Kidney epithelial cell (primary cell): Measurements from ENCODE around the gene RBP4. TPM values are rescaled to one million over a fixed set of nuclear protein-coding genes. Genes with fewer than 3 reads are reported as not detected.

ENCODE experiments used
- DNase-seq: peaks from one replicate; pipeline ENCODE4 v3.0.0-alpha.2; 2010; ENCODE audit warnings: low read depth
- H3K27me3 ChIP-seq: 2 replicates; pipeline ENCODE4 v1.6.0; 2011; ENCODE audit warnings: low read length; ENCODE audit not compliant: control insufficient read depth, insufficient read depth
- H3K36me3 ChIP-seq: 2 replicates; pipeline ENCODE4 v1.5.1; 2011; ENCODE audit warnings: low read length; ENCODE audit not compliant: control insufficient read depth, insufficient read depth
- H3K4me3 ChIP-seq: 2 replicates; pipeline ENCODE4 v1.5.1; 2011; ENCODE audit warnings: low read depth, mild to moderate bottlenecking, control low read depth, low read length
- total RNA-seq: library from RNA; depleted of rRNA; stranded (reverse); fragments of >200 nt; gene quantifications from 2 replicates; pipeline ENCODE4 v1.2.3, GENCODE V29; 2015
- TF ChIP-seq, protein P1 (sequence below): IDR thresholded peaks from 2 replicates; pipeline ENCODE4 v1.5.1; 2011; ENCODE audit warnings: mild to moderate bottlenecking, moderate library complexity, low read length, control low read depth, inconsistent platforms; ENCODE audit not compliant: insufficient read depth, poor library complexity, severe bottlenecking

The RBP4 gene
- not detected in 2 replicates for total RNA-seq

- DNase-seq = no peak
- H3K4me3 ChIP-seq = peak within 1 kb of the TSS; percentile 12
- TF ChIP-seq, protein P1, sequence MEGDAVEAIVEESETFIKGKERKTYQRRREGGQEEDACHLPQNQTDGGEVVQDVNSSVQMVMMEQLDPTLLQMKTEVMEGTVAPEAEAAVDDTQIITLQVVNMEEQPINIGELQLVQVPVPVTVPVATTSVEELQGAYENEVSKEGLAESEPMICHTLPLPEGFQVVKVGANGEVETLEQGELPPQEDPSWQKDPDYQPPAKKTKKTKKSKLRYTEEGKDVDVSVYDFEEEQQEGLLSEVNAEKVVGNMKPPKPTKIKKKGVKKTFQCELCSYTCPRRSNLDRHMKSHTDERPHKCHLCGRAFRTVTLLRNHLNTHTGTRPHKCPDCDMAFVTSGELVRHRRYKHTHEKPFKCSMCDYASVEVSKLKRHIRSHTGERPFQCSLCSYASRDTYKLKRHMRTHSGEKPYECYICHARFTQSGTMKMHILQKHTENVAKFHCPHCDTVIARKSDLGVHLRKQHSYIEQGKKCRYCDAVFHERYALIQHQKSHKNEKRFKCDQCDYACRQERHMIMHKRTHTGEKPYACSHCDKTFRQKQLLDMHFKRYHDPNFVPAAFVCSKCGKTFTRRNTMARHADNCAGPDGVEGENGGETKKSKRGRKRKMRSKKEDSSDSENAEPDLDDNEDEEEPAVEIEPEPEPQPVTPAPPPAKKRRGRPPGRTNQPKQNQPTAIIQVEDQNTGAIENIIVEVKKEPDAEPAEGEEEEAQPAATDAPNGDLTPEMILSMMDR = no peak
- peaks cover 26% of the 10 kb centered on the region for H3K27me3 ChIP-seq
- no peaks in the 10 kb centered on the region for H3K36me3 ChIP-seq
Observed at GRCh38 chr10:93601146-93601773, at the start of gene RBP4. Gene RBP4 (minus strand): TSS chr10:93601235. CDS start chr10:93601028, 207 bp downstream.

- no peak for DNase-seq
- H3K27me3 ChIP-seq = peaks cover 2% of the 10 kb centered on the region
Observed at GRCh38 chr10:93639791-93640190, 38.8 kb upstream of the RBP4 start.

GRCh38 chr10:93630625-93631557 lies 29.9 kb upstream of the RBP4 start:
- peaks cover under 1% of the 10 kb centered on the region for H3K27me3 ChIP-seq
- H3K36me3 ChIP-seq = no peaks in the 10 kb centered on the region
- no peak overlapping the region for H3K4me3 ChIP-seq
- DNase-seq = no peak
- TF ChIP-seq, protein P1 = no peak

More at GRCh38 chr10:93639791-93640190, 38.8 kb upstream of the RBP4 start:
- Histone ChIP-seq H3K36me3 (no peaks in the 10 kb centered on the region), H3K4me3 (no peak overlapping the region)
- TF ChIP-seq, protein P1 = no peak

- no peak overlapping the region for H3K4me3 ChIP-seq
- H3K36me3 ChIP-seq = no peaks in the 10 kb centered on the region
- TF ChIP-seq, protein P1 = no peak
- DNase-seq = no peak
- no peaks in the 10 kb centered on the region for H3K27me3 ChIP-seq
Observed at GRCh38 chr10:93629647-93630305, 28.7 kb upstream of the RBP4 start.

- no peak for DNase-seq
- no peaks in the 10 kb centered on the region for H3K27me3 ChIP-seq
- H3K36me3 ChIP-seq = no peaks in the 10 kb centered on the region
- H3K4me3 ChIP-seq = no peak overlapping the region
- TF ChIP-seq, protein P1 = no peak
Observed at GRCh38 chr10:93628858-93629257, 27.8 kb upstream of the RBP4 start.
